DOHH2 (cell line): ENCODE measurements around the gene MRM2.

ENCODE experiments used
- CTCF ChIP-seq: fragments of 200-600 bp; sonication (generic); IDR thresholded peaks from one replicate; pipeline ENCODE4 v1.5.1; 2014; ENCODE audit warnings: antibody characterized with exemption, mild to moderate bottlenecking, low read depth, low read length; ENCODE audit not compliant: poor library complexity, severe bottlenecking
- EZH2phosphoT487 ChIP-seq: fragments of 200-600 bp; sonication (generic); IDR thresholded peaks from 2 replicates; pipeline ENCODE4 v1.6.1; 2017; ENCODE audit warnings: borderline replicate concordance, mild to moderate bottlenecking, antibody characterized with exemption, low read length, moderate library complexity, mixed read lengths

GRCh38 chr7:2229467-2229866, 12.5 kb downstream of the MRM2 start:
- TF ChIP-seq CTCF (no peak), EZH2phosphoT487 (no peak)
